OCI-LY7 (cell line): Measurements from ENCODE around the gene NDUFS6.
"Not testable (repeated sequence)": the region's sequence is repeated elsewhere in the genome, so short reads cannot be mapped to it uniquely, and the experiment has no call there.

Source experiments
- CTCF ChIP-seq: fragments of 200-600 bp; sonication (generic); conservative IDR thresholded peaks from 2 replicates; pipeline ENCODE4 v1.5.1; 2014; ENCODE audit warnings: mild to moderate bottlenecking, antibody characterized with exemption, low read length, moderate library complexity, mixed read lengths
- EZH2phosphoT487 ChIP-seq: fragments of 200-600 bp; sonication (generic); IDR thresholded peaks from 2 replicates; pipeline ENCODE4 v1.6.1; 2018; ENCODE audit warnings: low read depth, borderline replicate concordance, mild to moderate bottlenecking, mixed run types, antibody characterized with exemption, low read length, moderate library complexity, mixed read lengths

- TF ChIP-seq CTCF, EZH2phosphoT487: not testable (repeated sequence)
These were observed 42.6 kb downstream of the NDUFS6 start for GRCh38 chr5:1843761-1844160.
